PC-3 (cell line): ENCODE measurements around the gene MT1M. TPM values are rescaled to one million over a fixed set of nuclear protein-coding genes. Genes with fewer than 3 reads are reported as not detected.

ENCODE experiments used
- ATAC-seq: fragments of 200-7000 bp; cut with Tn5 transposase; 2 replicates; pipeline ENCODE4 v1.9.1; 2020; ENCODE audit warnings: mild to moderate bottlenecking, moderate library complexity
- BruUV-seq: library from RNA; stranded (reverse); fragments of 400-500 nt; replicated peaks from 2 replicates; lab custom pipeline; 2021; lab: Mats Ljungman, UMichigan
- CTCF ChIA-PET: fragments of 300-600 bp; sonication (Branson Sonifier 250); formaldehyde crosslinking; loops from one replicate; lab custom pipeline; 2022; ENCODE audit warnings: antibody characterized with exemption; lab: Charles Lee
- POLR2A ChIA-PET: fragments of 300-600 bp; sonication (Branson Sonifier 250); formaldehyde crosslinking; loops from one replicate; lab custom pipeline; 2022; ENCODE audit warnings: antibody characterized with exemption; ENCODE audit not compliant: unreplicated experiment; lab: Charles Lee
- DNase-seq: peaks from one replicate; pipeline ENCODE4 v3.0.0-alpha.2; 2015
- H2AFZ ChIP-seq: fragments of 300-600 bp; sonication (generic); 2 replicates; pipeline ENCODE4 v1.6.0; 2016; ENCODE audit warnings: antibody characterized with exemption, low read length
- H3F3A ChIP-seq: fragments of 300-600 bp; sonication (generic); one replicate; pipeline ENCODE4 v1.6.0; 2017; ENCODE audit warnings: antibody characterized with exemption, low read length, control low read depth, mild to moderate bottlenecking; ENCODE audit not compliant: unreplicated experiment
- H3K27ac ChIP-seq: fragments of 300-600 bp; sonication (generic); 2 replicates; pipeline ENCODE4 v1.5.1; 2016; ENCODE audit warnings: mild to moderate bottlenecking, low read length
- H3K27me3 ChIP-seq: fragments of 300-600 bp; sonication (generic); 2 replicates; pipeline ENCODE4 v1.6.1; 2016; ENCODE audit warnings: low read length, mixed read lengths
- H3K36me3 ChIP-seq: fragments of 300-600 bp; sonication (generic); 2 replicates; pipeline ENCODE4 v1.6.1; 2016; ENCODE audit warnings: low read depth, mixed run types, low read length, mixed read lengths
- H3K4me1 ChIP-seq: fragments of 300-600 bp; sonication (generic); 2 replicates; pipeline ENCODE4 v1.5.1; 2016; ENCODE audit warnings: low read length; ENCODE audit not compliant: insufficient read depth
- H3K4me2 ChIP-seq: fragments of 300-600 bp; sonication (generic); 2 replicates; pipeline ENCODE4 v1.6.0; 2016; ENCODE audit warnings: low read length
- H3K4me3 ChIP-seq: fragments of 300-600 bp; sonication (generic); 2 replicates; pipeline ENCODE4 v1.5.1; 2016; ENCODE audit warnings: mild to moderate bottlenecking, low read length, mixed read lengths
- H3K79me2 ChIP-seq: fragments of 300-600 bp; sonication (generic); 2 replicates; pipeline ENCODE4 v1.6.1; 2017; ENCODE audit warnings: low read length, mixed read lengths
- H3K9ac ChIP-seq: fragments of 300-600 bp; sonication (generic); 2 replicates; pipeline ENCODE4 v1.6.0; 2016; ENCODE audit warnings: mild to moderate bottlenecking, low read length
- H3K9me2 ChIP-seq: fragments of 300-600 bp; sonication (generic); replicated peaks from 2 replicates; pipeline ENCODE4 v1.6.1; 2016; ENCODE audit warnings: mixed run types, low read length, mixed read lengths
- H3K9me3 ChIP-seq: fragments of 300-600 bp; sonication (generic); 2 replicates; pipeline ENCODE4 v1.6.1; 2016; ENCODE audit warnings: low read length, mixed read lengths
- H4K20me1 ChIP-seq: fragments of 300-600 bp; sonication (generic); 2 replicates; pipeline ENCODE4 v1.6.1; 2016; ENCODE audit warnings: low read length, mixed read lengths
- CTCF ChIP-seq: fragments of 300-600 bp; sonication (generic); conservative IDR thresholded peaks from 2 replicates; pipeline ENCODE4 v1.5.1; 2017; ENCODE audit warnings: antibody characterized with exemption, low read depth, mild to moderate bottlenecking, low read length
- EZH2 ChIP-seq: fragments of 300-600 bp; sonication (generic); IDR thresholded peaks from one replicate; pipeline ENCODE4 v1.6.1; 2017; ENCODE audit warnings: antibody characterized with exemption, mild to moderate bottlenecking, low read length; ENCODE audit not compliant: unreplicated experiment
- EZH2phosphoT487 ChIP-seq: fragments of 300-600 bp; sonication (generic); IDR thresholded peaks from 2 replicates; pipeline ENCODE4 v1.6.1; 2018; ENCODE audit warnings: mild to moderate bottlenecking, antibody characterized with exemption, low read length, borderline replicate concordance
- intact Hi-C: fragments of 100-400 bp; cut with micrococcal nuclease; formaldehyde crosslinking; loops from 2 replicates; pipeline ENCODE4 v1.9.0; 2023
- total RNA-seq: library from RNA; depleted of rRNA; stranded (reverse); fragments of >200 nt; gene quantifications from 2 replicates; pipeline ENCODE4 v1.2.3, GENCODE V29; 2014

Gene MT1M
- total RNA-seq, 1 experiment from 2014 or later: 1.5 TPM

- no TSS peak for BruUV-seq
- ChIA-PET POLR2A (no interaction called here), CTCF (no interaction called here)
- no peak overlapping the region for H3K4me2 ChIP-seq
- H3K36me3 ChIP-seq: no peaks in the 10 kb centered on the region
- no peaks in the 10 kb centered on the region for H4K20me1 ChIP-seq
- no peak overlapping the region for H2AFZ ChIP-seq
- H3K9me3 ChIP-seq: no peaks in the 10 kb centered on the region
- no peak overlapping the region for H3K27ac ChIP-seq
- intact Hi-C loops: no loop called here
- no peaks in the 10 kb centered on the region for H3K27me3 ChIP-seq
- H3K79me2 ChIP-seq: no peaks in the 10 kb centered on the region
- no peak overlapping the region for H3K9ac ChIP-seq
- no peaks in the 10 kb centered on the region for H3F3A ChIP-seq
- no peak overlapping the region for H3K4me3 ChIP-seq
- H3K4me1 ChIP-seq: peaks cover 10% of the 10 kb centered on the region
- H3K9me2 ChIP-seq: no peaks in the 10 kb centered on the region
- DNase-seq (no peak), ATAC-seq (no peak)
- no peak for TF ChIP-seq CTCF
- no peak for TF ChIP-seq EZH2phosphoT487
- TF ChIP-seq EZH2: no peak
These were observed 6.6 kb downstream of the MT1M start for GRCh38 chr16:56639045-56639444.

GRCh38 chr16:56640076-56640475, 7.6 kb downstream of the MT1M start:
- Histone ChIP-seq H3K9ac (no peak overlapping the region), H3K79me2 (no peaks in the 10 kb centered on the region), H3K4me2 (no peak overlapping the region), H3K9me3 (no peaks in the 10 kb centered on the region), H3F3A (no peaks in the 10 kb centered on the region), H2AFZ (no peak overlapping the region), H4K20me1 (no peaks in the 10 kb centered on the region), H3K36me3 (no peaks in the 10 kb centered on the region), H3K4me1 (peaks cover 10% of the 10 kb centered on the region), H3K27me3 (no peaks in the 10 kb centered on the region), H3K4me3 (no peak overlapping the region), H3K9me2 (no peaks in the 10 kb centered on the region), H3K27ac (no peak overlapping the region)
- BruUV-seq: no TSS peak
- intact Hi-C loops: no loop called here
- ChIA-PET CTCF (no interaction called here), POLR2A (no interaction called here)
- DNase-seq: no peak
- ATAC-seq: no peak
- TF ChIP-seq EZH2: no peak
- TF ChIP-seq EZH2phosphoT487: no peak
- TF ChIP-seq CTCF: no peak

- TF ChIP-seq EZH2 (no peak), EZH2phosphoT487 (no peak), CTCF (no peak)
- Histone ChIP-seq H3F3A (no peaks in the 10 kb centered on the region), H3K27ac (no peak overlapping the region), H3K9ac (no peak overlapping the region), H3K9me2 (no peaks in the 10 kb centered on the region), H4K20me1 (no peaks in the 10 kb centered on the region), H3K27me3 (no peaks in the 10 kb centered on the region), H3K9me3 (no peaks in the 10 kb centered on the region), H3K36me3 (no peaks in the 10 kb centered on the region), H2AFZ (no peak overlapping the region), H3K79me2 (no peaks in the 10 kb centered on the region), H3K4me2 (no peak overlapping the region), H3K4me1 (peaks cover 10% of the 10 kb centered on the region), H3K4me3 (no peak overlapping the region)
- POLR2A ChIA-PET: no interaction called here
- no peak for DNase-seq
- CTCF ChIA-PET: interaction anchor here (0.6 kb wide), 1 partner anchor 29 kb away, joined by 3 read pairs; no protein-coding TSS in a partner anchor
- no TSS peak for BruUV-seq
- ATAC-seq: no peak
- intact Hi-C loops: no loop called here
These were observed 8.7 kb downstream of the MT1M start for GRCh38 chr16:56641166-56641565.
